HG03439 (cell line): ENCODE results near the gene MYO3A.
"Not testable (repeated sequence)": the region's sequence is repeated elsewhere in the genome, so short reads cannot be mapped to it uniquely, and the experiment has no call there.

ENCODE experiments used
- ATAC-seq: cut with Tn5 transposase; IDR thresholded peaks from one replicate; pipeline ENCODE4 v1.9.1; 2021; ENCODE audit warnings: mild to moderate bottlenecking, moderate library complexity; ENCODE audit not compliant: unreplicated experiment

Gene MYO3A

DNA sequence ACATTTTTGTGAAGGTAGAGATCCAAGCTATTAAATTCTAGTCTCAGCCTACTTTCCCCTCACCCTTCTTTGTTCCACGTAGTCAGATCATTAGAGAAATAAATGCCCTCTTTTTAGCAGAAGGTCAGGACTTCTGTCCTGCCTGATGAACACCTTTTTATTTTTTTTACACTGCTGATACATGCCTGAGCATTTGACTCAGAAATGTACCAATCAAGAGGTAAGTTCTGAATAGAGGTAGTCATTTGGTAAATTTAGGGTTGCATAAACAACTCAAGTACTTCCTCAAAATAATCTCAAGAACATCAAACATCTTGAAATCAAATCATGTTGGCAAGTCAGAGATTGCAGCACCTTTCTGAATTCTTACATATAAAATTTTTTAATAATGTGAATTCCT lies 133.7 kb downstream of the MYO3A start:
- no peak for ATAC-seq

DNA sequence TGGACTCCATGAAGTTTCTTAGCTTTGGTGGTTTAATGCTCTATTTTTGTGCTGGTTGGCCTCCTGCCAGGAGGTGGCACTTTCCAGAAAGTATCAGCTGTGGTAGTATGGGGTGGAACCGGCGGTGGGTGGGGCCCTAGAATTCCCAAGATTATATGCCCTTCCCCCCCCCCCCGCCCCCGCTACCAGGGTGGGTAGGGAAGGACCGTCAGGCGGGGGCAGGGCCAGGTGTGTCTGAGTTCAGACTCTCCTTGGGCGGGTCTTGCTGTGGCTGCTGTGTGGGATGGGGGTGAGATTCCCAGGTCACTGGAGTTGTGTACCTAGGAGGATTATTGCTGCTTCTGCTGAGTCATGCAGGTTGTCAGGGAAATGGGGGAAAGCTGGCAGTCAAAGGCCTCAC lies 146.9 kb downstream of the MYO3A start:
- not testable (repeated sequence) for ATAC-seq

DNA sequence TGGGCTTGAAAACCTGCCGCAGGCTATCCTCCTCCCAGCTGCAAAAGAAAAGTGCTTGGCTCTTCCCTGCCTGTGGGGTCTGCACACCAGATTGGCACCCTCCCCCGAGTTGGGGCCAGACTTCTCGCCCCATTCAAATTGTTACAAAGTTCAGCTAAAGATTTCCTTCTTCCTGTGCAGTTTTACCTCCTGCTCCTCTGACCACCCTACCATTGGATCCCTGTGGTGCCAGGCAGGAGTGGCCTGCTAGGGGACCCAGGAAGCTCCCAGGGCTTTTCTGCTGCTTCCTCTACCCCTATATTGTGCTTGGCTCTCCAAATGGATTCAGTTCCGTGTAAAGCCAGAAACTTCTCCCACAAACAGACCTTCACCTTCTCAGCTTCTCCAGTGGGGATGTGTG lies 147.4 kb downstream of the MYO3A start:
- no peak for ATAC-seq

- no peak for ATAC-seq
Observed at GRCh38 chr10:26085549-26085948, 151.5 kb downstream of the MYO3A start.

GRCh38 chr10:26087666-26088065 lies 153.6 kb downstream of the MYO3A start:
- no peak for ATAC-seq

DNA sequence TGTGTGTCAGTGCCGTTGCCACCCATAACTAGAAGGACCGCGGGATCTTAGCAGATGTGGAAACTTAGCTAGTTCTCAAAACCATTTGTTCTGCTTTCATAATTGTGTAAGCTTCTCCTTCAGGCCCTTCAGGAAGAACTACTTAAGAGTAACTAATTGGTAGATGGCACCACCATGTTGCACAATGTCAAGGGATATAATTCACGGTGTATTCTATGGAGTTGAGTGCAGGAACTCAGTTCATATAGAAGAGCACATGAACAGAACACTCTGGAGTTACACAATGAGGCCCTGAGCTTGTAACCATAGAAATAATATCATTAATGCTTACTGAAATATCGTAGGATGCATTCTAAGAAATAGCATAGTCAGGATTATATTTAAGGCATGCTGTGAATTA lies 156.0 kb downstream of the MYO3A start:
- ATAC-seq = no peak

DNA sequence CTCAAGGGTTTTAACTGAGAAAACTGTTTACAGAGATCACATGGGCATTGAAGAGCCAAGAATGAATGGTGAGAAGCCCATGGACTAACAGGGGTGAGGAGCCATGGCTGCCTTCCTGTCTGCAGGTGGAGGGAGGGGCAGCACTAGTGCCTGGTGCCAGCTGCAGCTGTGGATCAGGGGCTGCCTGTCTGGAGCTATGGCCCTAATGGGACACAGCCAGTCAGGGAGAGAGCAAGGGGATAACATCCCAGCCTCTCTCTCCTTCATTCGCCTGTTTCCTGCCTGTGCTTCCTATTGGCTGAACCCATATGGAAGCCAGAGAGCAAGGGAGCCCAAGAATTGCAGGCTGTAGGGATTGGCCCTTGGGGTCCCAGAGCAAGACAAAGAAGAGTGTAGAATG lies 156.7 kb downstream of the MYO3A start:
- no peak for ATAC-seq

DNA sequence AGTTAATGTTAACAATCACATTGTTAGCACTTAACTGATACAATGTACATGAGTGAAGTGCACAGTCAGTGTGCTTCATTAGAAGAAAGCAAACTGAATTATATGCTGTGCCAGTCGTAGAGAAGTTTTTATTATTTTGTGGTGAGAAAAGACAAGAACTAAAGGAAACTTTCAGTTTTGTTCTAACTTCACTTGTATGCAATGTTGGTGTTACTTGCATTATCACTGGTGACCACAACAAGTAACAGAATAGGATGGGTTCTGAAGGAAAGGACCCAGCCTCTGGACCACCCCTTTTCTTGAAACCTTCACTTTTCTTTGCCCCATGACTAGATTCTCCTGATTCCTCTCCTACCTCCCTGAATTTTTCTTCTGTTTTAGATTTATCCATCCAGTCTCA lies 159.2 kb downstream of the MYO3A start:
- no peak for ATAC-seq

GRCh38 chr10:26095781-26096180 lies 161.8 kb downstream of the MYO3A start:
- no peak for ATAC-seq

DNA sequence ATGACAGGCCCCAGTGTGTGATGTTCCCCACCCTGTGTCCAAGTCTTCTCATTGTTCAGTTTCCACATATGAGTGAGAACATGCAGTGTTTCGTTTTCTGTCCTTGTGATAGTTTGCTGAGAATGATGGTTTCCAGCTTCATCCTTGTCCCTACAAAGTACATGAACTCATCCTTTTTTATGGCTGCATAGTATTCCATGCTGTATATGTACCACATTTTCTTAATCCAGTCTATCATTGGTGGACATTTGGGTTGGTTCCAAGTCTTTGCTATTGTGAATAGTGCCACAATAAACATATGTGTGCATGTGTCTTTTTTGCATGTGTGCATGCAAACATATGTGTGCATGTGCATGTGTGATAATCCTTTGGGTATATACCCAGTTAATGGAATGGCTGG lies 163.5 kb downstream of the MYO3A start:
- not testable (repeated sequence) for ATAC-seq

GRCh38 chr10:26112532-26112931 lies 178.5 kb downstream of the MYO3A start:
- no peak for ATAC-seq

- ATAC-seq = no peak
Observed at GRCh38 chr10:26138613-26139012, 204.6 kb downstream of the MYO3A start.

DNA sequence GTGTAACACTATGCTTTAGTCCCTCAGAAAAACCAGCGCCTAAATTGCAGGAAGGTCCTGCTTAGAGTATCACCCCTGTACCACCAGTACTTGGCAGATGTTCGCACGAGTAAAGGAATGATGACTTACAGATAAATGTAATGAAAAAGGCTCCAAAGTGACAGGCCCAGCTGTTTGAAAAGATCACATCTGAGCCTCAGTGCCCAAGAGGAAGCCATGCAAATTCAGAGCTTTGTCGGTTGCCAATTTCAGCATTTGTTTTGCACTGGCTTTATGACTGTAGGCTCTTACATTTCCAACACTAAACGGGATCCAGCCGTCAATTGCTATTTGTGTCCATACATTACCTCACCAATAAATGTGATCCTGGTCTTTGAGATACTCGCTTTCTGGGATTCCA lies 222.0 kb downstream of the MYO3A start:
- ATAC-seq = no peak

DNA sequence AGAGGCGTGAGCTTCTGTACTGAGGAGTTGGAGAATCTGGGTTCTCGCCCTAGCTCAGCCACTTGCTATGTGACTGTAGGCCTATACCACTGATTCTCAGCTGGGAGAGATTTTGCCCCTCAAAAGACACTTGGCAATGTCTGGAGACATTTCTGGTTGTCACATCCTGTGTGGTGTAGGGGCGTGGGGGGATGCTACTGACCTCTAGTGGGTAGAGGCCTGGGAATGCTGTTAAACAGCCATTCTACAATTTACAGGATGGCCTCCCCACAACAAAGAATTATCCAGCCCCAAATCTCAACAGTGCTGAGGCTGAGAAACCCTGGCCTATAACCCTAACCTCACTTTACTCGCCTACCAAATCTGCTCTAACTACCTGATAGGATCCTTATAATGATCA lies 223.7 kb downstream of the MYO3A start:
- ATAC-seq = no peak

- no peak for ATAC-seq
Observed at GRCh38 chr10:26169466-26169865, 235.4 kb downstream of the MYO3A start.

GRCh38 chr10:26172131-26172530 lies 238.1 kb downstream of the MYO3A start:
- no peak for ATAC-seq

DNA sequence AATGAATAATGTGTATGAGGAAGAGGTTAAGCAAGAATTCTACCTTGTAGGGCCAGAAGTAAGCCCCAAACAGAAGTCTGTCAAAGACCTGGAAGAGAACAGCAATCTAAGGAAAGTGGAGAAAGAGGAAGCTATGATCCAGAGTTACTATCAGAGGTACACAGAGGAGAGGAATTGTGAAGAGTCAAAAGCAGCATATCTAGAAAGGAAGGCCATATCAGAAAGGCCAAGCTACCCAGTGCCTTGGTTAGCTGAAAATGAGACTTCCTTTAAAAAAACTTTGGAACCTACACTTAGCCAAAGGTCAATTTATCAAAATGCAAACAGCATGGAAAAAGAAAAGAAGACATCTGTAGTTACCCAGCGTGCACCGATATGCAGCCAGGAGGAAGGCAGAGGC lies 239.8 kb downstream of the MYO3A start:
- no peak for ATAC-seq

GRCh38 chr10:26177341-26177740 lies 243.3 kb downstream of the MYO3A start:
- ATAC-seq = no peak

- no peak for ATAC-seq
Observed at GRCh38 chr10:26194275-26194674, 260.2 kb downstream of the MYO3A start.

GRCh38 chr10:26197248-26197647 lies 263.2 kb downstream of the MYO3A start:
- ATAC-seq = no peak

DNA sequence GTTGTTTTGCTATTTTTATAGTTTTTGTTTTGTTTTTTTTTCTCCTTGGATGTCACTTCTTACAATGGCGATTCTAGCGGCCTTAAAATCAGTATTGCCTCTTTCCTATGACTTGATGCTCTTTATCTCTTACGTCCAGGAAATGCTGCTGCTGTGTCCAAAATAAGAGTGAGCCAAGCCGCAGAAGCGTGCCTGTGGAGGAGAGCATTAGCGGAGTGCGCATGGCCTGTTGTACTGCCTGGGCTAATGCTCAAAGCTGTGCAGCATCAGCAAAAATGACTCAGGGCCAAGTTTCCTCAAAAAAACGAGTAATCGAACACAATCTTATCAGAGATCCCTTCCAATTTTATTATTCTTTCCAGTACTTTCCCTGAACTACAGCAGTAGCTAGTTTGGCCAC lies 264.1 kb downstream of the MYO3A start:
- no peak for ATAC-seq

DNA sequence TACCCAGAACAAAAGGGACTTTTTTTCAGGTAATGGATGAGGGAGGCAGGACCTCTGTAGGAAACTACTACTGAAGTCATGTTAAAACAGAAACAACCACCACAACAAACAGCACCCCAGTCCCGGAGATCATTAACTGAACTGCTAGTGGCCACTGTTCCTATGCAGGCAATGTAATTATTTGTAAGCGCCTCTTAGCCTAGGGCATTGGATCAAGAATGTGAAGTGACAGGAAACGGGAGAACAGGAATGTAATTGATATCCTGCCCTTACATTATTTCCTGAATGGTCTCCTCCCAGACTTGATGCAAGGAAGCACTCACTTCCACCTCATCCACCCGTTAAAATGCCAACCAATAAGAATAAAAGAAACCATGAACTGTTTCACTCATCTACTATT lies 265.8 kb downstream of the MYO3A start:
- ATAC-seq = no peak

DNA sequence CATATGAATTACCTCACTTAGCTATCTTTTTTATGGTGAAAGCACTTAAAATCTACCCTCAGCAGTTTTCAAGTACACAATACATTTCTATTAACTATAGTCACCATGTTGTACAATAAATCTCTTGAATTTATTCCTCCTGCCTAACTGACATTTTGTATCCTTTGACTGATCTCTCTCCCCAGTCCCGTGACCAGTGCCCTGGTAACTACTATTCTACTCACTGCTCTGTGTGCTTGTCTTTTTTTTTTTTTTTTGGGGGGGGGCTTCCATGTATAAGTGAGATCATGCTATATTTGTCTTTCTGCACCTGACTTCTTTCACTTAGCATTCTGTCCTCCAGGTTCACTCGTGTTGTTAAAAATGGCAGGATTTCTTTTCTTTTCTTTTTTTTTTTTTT lies 271.2 kb downstream of the MYO3A start:
- ATAC-seq = no peak
